Measurements from ENCODE around the gene NCAPG2. TPM values are rescaled to one million over a fixed set of nuclear protein-coding genes. Genes with fewer than 3 reads are reported as not detected.

The NCAPG2 gene
- total RNA-seq, 4 donors from 2014 or later, result 4.2 to 6.2 (median 4.4) TPM

GRCh38 chr7:158737064-158737695 lies 32.6 kb upstream of the NCAPG2 start:
- Histone ChIP-seq H3K4me1 (peaks cover 0 to 36% (median 29%) of the 10 kb centered on the region in 4 donors), H3K9me3 (no peaks in the 10 kb centered on the region), H3K36me3 (peaks cover 62 to 100% (median 96%) of the 10 kb centered on the region in 4 donors), H3K27ac (replicated peaks in 1 of 4) (no peak overlapping the region), H3K27me3 (no peaks in the 10 kb centered on the region), H3K4me3 (no peak overlapping the region)
- WGBS, result 87% methylated on average over 19 of the region's 19 CpGs
- DNase-seq (ENCODE audit: extremely low spot score), result no peak
- TF ChIP-seq POLR2A (IDR thresholded peaks at IDR 0.05; ENCODE audit: low read depth), result no peak
- no peak for TF ChIP-seq CTCF (IDR thresholded peaks at IDR 0.05)
- intact Hi-C loops (cut with DNase I), result no loop called here

- no peak for DNase-seq (ENCODE audit: extremely low spot score)
- 83% methylated on average over 11 of the region's 12 CpGs for WGBS
- intact Hi-C loops (cut with DNase I), result no loop called here
- H3K36me3 ChIP-seq, result peaks cover 55 to 100% (median 94%) of the 10 kb centered on the region in 4 donors
- H3K9me3 ChIP-seq, result no peaks in the 10 kb centered on the region
- no peak overlapping the region for H3K4me3 ChIP-seq
- H3K27me3 ChIP-seq, result no peaks in the 10 kb centered on the region
- H3K4me1 ChIP-seq, result peaks cover 0 to 35% (median 22%) of the 10 kb centered on the region in 4 donors
- peak overlapping the region in 2 of 4 donors; percentile 24 to 37 for H3K27ac ChIP-seq (replicated peaks in 1 of 4)
- TF ChIP-seq EP300 (IDR thresholded peaks at IDR 0.05) (no peak), POLR2AphosphoS5 (IDR thresholded peaks at IDR 0.05) (no peak), POLR2A (IDR thresholded peaks at IDR 0.05; ENCODE audit: low read depth) (no peak), CTCF (IDR thresholded peaks at IDR 0.05) (no peak)
Measured at GRCh38 chr7:158735935-158736334, 31.3 kb upstream of the NCAPG2 start.

- Histone ChIP-seq H3K4me1 (peaks cover 0 to 32% (median 11%) of the 10 kb centered on the region in 4 donors), H3K9me3 (no peaks in the 10 kb centered on the region), H3K27me3 (no peaks in the 10 kb centered on the region), H3K36me3 (peaks cover 55 to 100% (median 94%) of the 10 kb centered on the region in 4 donors), H3K27ac (replicated peaks in 1 of 4) (peak overlapping the region in 1 of 4 donors; percentile 54), H3K4me3 (no peak overlapping the region)
- TF ChIP-seq EP300 (IDR thresholded peaks at IDR 0.05) (no peak), POLR2AphosphoS5 (IDR thresholded peaks at IDR 0.05) (no peak)
- intact Hi-C loops (cut with DNase I), result no loop called here
- no peak for DNase-seq (ENCODE audit: extremely low spot score)
- 85% methylated on average over 6 of the region's 6 CpGs for WGBS
Measured at GRCh38 chr7:158734861-158735260, 30.3 kb upstream of the NCAPG2 start.

GRCh38 chr7:158733775-158734494 lies 29.3 kb upstream of the NCAPG2 start:
- no peak for TF ChIP-seq EP300 (IDR thresholded peaks at IDR 0.05)
- no peak for TF ChIP-seq CTCF (IDR thresholded peaks at IDR 0.05)
- TF ChIP-seq POLR2A (IDR thresholded peaks at IDR 0.05; ENCODE audit: low read depth), result no peak
- TF ChIP-seq POLR2AphosphoS5 (IDR thresholded peaks at IDR 0.05), result no peak
- H3K4me1 ChIP-seq, result peaks cover 0 to 25% (median 5%) of the 10 kb centered on the region in 4 donors
- H3K36me3 ChIP-seq, result peaks cover 53 to 95% (median 88%) of the 10 kb centered on the region in 4 donors
- no peaks in the 10 kb centered on the region for H3K9me3 ChIP-seq
- WGBS, result 94% methylated on average over 19 of the region's 19 CpGs
- H3K27me3 ChIP-seq, result no peaks in the 10 kb centered on the region
- H3K4me3 ChIP-seq, result no peak overlapping the region
- DNase-seq (ENCODE audit: extremely low spot score), result no peak
- intact Hi-C loops (cut with DNase I), result no loop called here
- H3K27ac ChIP-seq (replicated peaks in 1 of 4), result peak overlapping the region in 3 of 4 donors; percentile 1 to 54 (median 12)

- 56% methylated on average over 1 of the region's 1 CpG for WGBS
- intact Hi-C loops (cut with DNase I), result no loop called here
Measured at GRCh38 chr7:158733220-158733519, 28.6 kb upstream of the NCAPG2 start.

More at GRCh38 chr7:158733220-158733519, 28.6 kb upstream of the NCAPG2 start:
- TF ChIP-seq CTCF (IDR thresholded peaks at IDR 0.05) (no peak), POLR2AphosphoS5 (IDR thresholded peaks at IDR 0.05) (no peak), POLR2A (IDR thresholded peaks at IDR 0.05; ENCODE audit: low read depth) (no peak), EP300 (IDR thresholded peaks at IDR 0.05) (no peak)
- no peak for DNase-seq (ENCODE audit: extremely low spot score)
- Histone ChIP-seq H3K4me1 (peaks cover 0 to 21% (median 5%) of the 10 kb centered on the region in 4 donors), H3K4me3 (no peak overlapping the region), H3K9me3 (no peaks in the 10 kb centered on the region), H3K27ac (replicated peaks in 1 of 4) (peak overlapping the region; percentile 48 to 79 (median 62)), H3K36me3 (peaks cover 46 to 87% (median 80%) of the 10 kb centered on the region in 4 donors), H3K27me3 (no peaks in the 10 kb centered on the region)
